ENCODE data around the gene SMIM15. TPM values are rescaled to one million over a fixed set of nuclear protein-coding genes. Genes with fewer than 3 reads are reported as not detected.

SMIM15 gene
- total RNA-seq, 1 donor = 31.8 TPM

DNA sequence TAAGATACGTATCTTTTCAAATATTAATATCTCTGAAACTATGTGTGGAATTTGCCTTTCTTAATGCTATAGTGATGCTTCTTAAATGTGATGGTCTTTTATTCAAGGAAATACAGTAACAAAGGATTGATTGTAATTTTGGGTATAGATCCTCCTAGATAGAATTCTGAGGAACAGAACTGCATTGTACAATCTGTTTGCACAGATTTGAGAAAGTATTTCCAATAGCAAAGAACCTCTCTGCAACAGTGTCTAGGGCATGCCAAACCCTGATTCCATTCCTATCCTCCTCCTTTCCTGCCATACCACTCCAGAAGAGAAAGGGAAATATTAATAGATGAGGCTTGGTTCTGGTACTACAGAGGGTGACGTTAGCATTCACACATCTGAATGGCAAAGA is 10.4 kb downstream of the SMIM15 start:
- no peaks in the 10 kb centered on the region for H3K36me3 ChIP-seq (ENCODE audit: insufficient read depth, low read length)
- no peak overlapping the region for H3K4me3 ChIP-seq (ENCODE audit: insufficient read depth, low read length)
- no peak for DNase-seq (ENCODE audit: insufficient read length, low spot score, missing footprints)
- no peaks in the 10 kb centered on the region for H4K20me1 ChIP-seq (ENCODE audit: insufficient read depth, low read length)
- no peaks in the 10 kb centered on the region for H3K9me3 ChIP-seq (ENCODE audit: low read depth, low read length)
- no peak overlapping the region for H3K27ac ChIP-seq (ENCODE audit: low read depth, low read length)
- no peaks in the 10 kb centered on the region for H3K27me3 ChIP-seq (ENCODE audit: insufficient read depth, low read length)
- peaks cover under 1% of the 10 kb centered on the region for H3K79me2 ChIP-seq (ENCODE audit: insufficient read depth, low read length)
- TF ChIP-seq CTCF (IDR thresholded peaks at IDR 0.05; ENCODE audit: extremely low read depth, low read depth, low read length) = no peak
- H3K4me1 ChIP-seq (ENCODE audit: insufficient read depth, low read length) = no peaks in the 10 kb centered on the region
- no peak overlapping the region for H2AFZ ChIP-seq (ENCODE audit: low read length)
- H3K4me2 ChIP-seq (ENCODE audit: insufficient read depth, low read length) = no peak overlapping the region

DNA sequence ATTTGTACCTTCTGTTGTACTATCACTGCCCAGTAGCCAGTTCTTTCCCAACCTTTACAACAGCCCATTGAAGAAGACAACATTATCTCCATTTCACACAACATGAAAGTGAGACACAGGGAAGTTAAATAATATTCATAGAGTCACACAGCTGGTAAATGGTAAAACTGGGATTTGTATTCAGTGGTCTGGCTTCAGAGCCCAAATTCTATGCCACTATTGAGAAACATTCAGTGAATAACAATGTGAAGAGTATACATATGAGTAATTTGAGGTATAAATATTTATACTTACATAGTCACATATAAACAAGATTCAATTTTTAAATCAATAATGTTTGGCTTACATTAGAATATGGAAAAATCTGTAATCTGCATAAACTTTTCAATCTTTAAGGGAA is 13.8 kb downstream of the SMIM15 start:
- DNase-seq (ENCODE audit: insufficient read length, low spot score, missing footprints) = no peak
- Histone ChIP-seq H2AFZ (ENCODE audit: low read length) (no peak overlapping the region), H3K27me3 (ENCODE audit: insufficient read depth, low read length) (no peaks in the 10 kb centered on the region), H3K36me3 (ENCODE audit: insufficient read depth, low read length) (no peaks in the 10 kb centered on the region), H3K79me2 (ENCODE audit: insufficient read depth, low read length) (no peaks in the 10 kb centered on the region), H4K20me1 (ENCODE audit: insufficient read depth, low read length) (no peaks in the 10 kb centered on the region), H3K27ac (ENCODE audit: low read depth, low read length) (no peak overlapping the region), H3K9me3 (ENCODE audit: low read depth, low read length) (no peaks in the 10 kb centered on the region), H3K4me2 (ENCODE audit: insufficient read depth, low read length) (no peak overlapping the region), H3K4me1 (ENCODE audit: insufficient read depth, low read length) (no peaks in the 10 kb centered on the region), H3K4me3 (ENCODE audit: insufficient read depth, low read length) (no peak overlapping the region)
- TF ChIP-seq CTCF (IDR thresholded peaks at IDR 0.05; ENCODE audit: extremely low read depth, low read depth, low read length) = no peak

DNA sequence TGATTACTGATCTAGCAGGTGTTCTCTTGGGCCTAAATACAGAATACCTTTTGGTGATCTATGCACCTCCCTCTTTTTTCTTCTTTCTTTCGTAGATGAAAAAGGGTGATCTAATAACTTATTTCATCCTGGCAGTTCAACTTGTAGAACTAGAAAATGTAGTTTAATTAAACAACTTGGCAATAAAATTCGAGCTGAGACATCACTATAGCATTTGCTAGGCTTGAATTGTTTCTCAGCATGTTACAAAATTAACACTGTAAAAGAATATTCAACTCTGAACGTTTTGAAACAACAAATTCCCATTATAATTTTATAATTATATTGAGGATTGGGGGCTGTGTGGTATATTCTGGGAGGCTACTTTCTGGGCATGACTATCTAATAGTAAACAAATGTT is 19.5 kb downstream of the SMIM15 start:
- no peak overlapping the region for H3K4me2 ChIP-seq (ENCODE audit: insufficient read depth, low read length)
- H3K36me3 ChIP-seq (ENCODE audit: insufficient read depth, low read length) = no peaks in the 10 kb centered on the region
- H4K20me1 ChIP-seq (ENCODE audit: insufficient read depth, low read length) = no peaks in the 10 kb centered on the region
- DNase-seq (ENCODE audit: insufficient read length, low spot score, missing footprints) = no peak
- no peak overlapping the region for H3K27ac ChIP-seq (ENCODE audit: low read depth, low read length)
- no peak overlapping the region for H2AFZ ChIP-seq (ENCODE audit: low read length)
- H3K79me2 ChIP-seq (ENCODE audit: insufficient read depth, low read length) = no peaks in the 10 kb centered on the region
- no peaks in the 10 kb centered on the region for H3K27me3 ChIP-seq (ENCODE audit: insufficient read depth, low read length)
- TF ChIP-seq CTCF (IDR thresholded peaks at IDR 0.05; ENCODE audit: extremely low read depth, low read depth, low read length) = no peak
- H3K4me1 ChIP-seq (ENCODE audit: insufficient read depth, low read length) = no peaks in the 10 kb centered on the region
- H3K4me3 ChIP-seq (ENCODE audit: insufficient read depth, low read length) = no peak overlapping the region
- H3K9me3 ChIP-seq (ENCODE audit: low read depth, low read length) = no peaks in the 10 kb centered on the region

DNA sequence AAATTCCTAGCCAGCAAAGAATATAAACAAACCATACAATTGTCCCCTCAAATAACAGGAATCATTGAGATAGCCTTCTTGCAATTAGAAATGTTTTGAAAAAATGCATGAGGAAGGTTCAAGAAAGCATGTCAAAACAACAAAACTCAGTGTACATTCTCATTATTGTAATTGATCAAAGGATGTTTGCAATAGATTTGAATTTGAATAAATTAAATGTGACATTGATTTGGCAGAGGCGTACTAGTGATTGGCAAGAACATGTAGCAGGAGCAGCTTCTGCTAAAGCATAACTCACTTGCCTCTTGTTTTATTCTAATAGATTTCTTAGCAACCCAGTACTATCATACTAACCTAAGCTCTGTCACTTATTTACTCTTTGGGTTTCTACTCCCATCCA is 19.9 kb downstream of the SMIM15 start:
- no peak for DNase-seq (ENCODE audit: insufficient read length, low spot score, missing footprints)
- TF ChIP-seq CTCF (IDR thresholded peaks at IDR 0.05; ENCODE audit: extremely low read depth, low read depth, low read length) = no peak
- Histone ChIP-seq H3K4me2 (ENCODE audit: insufficient read depth, low read length) (no peak overlapping the region), H3K27me3 (ENCODE audit: insufficient read depth, low read length) (no peaks in the 10 kb centered on the region), H3K4me3 (ENCODE audit: insufficient read depth, low read length) (no peak overlapping the region), H3K9me3 (ENCODE audit: low read depth, low read length) (no peaks in the 10 kb centered on the region), H4K20me1 (ENCODE audit: insufficient read depth, low read length) (no peaks in the 10 kb centered on the region), H3K27ac (ENCODE audit: low read depth, low read length) (no peak overlapping the region), H3K36me3 (ENCODE audit: insufficient read depth, low read length) (no peaks in the 10 kb centered on the region), H2AFZ (ENCODE audit: low read length) (no peak overlapping the region), H3K79me2 (ENCODE audit: insufficient read depth, low read length) (no peaks in the 10 kb centered on the region), H3K4me1 (ENCODE audit: insufficient read depth, low read length) (no peaks in the 10 kb centered on the region)

Measured in osteoblast (primary cell).